Inflammatory macrophage treated with lipopolysaccharide for 4 hours (primary cell): Measurements from ENCODE around the gene L3MBTL1.

ENCODE experiments used
- DNase-seq: peaks from one replicate; pipeline ENCODE4 v3.0.0-alpha.2; 2020

The L3MBTL1 gene

DNA sequence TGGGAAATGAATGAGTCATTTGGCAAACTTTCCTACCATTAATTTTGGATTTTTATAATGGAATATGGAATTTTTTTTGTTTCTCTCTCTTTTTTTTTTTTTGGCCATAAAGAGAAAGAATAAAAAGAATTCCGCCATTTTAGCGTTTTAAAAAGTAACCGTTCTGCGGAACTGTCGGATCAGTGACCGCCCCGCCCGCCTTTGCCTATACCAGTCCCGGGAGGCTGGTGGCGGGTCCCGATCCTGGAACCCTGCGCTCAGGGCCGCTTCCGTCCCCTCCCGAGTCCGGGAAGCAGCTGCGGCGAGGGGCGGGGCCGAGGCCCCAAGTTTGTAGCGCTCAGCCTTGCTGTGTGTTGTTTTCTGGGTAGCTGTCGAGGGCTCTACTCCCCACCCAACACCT, 609 bp downstream of the L3MBTL1 start:
- no peak for DNase-seq

DNA sequence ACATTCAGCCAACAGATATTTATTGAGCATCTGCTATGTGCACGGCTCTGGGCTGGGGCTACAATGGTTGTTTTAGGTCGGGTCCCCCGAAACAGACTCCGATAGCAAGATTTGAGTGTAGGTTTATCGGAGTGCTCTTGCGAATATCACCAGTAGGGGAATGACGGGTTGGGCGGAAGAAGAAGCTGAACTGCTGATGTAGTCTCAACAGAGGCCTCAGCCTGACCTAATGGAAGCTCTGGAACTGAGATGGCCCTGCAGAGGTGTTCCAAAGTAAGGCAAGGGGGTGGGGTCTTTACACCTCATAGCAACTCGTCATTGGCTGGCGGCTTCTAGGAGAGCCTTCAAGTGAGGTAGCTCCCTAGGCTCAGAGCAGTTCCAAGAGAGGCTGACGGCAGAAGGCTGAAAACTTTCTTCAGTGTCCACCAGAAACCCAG, 1.1 kb downstream of the L3MBTL1 start:
- DNase-seq = no peak

DNA sequence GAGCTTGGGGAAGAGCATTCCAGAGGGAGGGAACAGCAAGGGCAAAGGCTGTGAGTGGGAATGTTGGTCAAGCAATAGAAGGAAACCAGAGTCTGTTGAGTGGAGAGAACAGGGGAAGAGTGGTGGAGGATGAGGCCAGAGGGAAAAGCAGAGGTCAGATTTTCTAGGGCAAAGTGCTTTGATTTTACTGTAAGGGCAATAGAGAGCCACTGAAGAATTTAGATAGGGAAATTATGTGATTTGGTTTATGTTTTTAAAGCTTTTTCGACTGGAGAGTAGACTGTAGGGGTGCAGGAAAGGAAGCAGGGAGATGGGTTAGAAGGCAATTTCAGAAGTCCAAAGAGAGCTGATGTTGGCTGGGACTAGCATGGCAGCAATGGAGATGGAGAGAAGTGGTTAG, 4.4 kb downstream of the L3MBTL1 start:
- DNase-seq = no peak

DNA sequence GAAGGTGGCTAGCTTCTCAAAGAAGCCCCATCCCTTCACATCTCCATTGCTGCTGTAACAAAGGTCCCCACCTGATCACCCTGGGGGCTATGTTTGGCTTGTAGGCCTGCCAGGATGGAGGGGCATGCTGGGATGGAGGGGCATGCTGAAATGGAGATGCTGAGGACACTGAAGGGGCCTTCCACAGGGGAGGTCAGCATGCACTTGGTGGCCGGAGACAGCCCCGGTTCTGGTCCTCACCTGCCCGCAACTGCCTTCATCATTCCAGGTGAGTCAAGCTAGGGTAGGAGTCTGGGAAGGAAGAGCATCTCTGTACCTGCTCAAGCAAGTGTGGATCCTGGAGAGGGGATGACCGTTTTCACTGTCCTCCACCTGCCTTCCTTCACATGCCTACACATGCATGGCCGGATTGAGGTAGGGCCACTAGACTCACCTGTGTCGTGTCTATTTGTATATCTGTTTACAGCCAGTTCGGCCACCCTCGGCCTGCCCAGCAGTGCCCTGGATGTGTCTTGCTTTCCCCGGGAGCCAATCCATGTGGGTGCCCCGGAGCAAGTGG, 6.0 kb downstream of the L3MBTL1 start:
- no peak for DNase-seq

DNA sequence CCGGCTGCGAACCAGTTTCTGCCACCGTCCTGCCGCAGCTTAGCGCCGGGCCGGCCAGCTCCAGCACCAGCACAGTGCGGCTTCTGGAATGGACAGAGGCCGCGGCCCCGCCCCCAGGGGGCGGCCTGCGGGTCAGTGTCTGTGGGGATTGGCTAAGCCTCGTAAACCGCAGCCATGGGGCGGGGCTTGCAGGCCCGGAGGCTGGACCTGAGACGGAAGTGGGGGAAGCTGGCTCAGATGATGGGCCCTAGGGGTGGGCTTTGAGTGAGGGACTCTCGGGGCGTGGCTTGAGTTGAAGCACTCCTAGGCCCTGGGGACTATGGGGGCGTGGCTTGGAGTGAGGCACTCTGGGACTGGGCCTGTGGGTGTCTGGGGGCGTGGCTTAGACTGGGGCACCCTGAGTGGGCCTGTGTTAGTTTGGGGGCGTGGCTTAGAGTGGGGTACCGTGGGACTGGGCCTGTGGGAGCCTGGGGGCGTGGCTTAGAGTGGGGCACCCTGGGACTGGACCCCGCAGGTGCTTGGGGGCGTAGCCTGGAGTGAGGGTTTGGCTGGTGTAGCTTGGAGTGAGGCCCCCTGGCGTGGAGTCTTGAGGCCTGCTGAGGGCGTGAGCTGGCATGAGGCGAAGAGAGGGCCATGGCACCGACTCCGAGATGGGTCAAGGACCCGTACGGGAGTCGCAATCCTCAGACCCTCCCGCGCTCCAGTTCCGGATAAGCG, 6.6 kb downstream of the L3MBTL1 start:
- DNase-seq = peak; percentile 97

DNA sequence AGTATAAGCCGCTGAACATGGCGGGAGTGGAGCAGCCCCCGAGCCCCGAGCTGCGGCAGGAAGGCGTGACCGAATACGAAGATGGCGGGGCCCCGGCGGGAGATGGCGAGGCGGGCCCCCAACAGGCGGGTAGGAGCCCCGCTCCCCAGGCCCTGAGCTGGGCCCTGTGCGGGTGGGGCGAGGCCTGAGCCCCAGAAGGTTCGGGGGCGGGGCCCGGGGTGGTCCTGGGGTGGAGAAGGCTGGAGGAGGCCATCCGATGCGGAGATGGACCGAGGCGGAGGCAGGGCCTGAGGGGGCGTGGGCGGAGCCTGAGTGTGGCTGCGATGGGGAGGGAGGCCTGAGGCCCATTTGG, 7.1 kb downstream of the L3MBTL1 start:
- no peak for DNase-seq

DNA sequence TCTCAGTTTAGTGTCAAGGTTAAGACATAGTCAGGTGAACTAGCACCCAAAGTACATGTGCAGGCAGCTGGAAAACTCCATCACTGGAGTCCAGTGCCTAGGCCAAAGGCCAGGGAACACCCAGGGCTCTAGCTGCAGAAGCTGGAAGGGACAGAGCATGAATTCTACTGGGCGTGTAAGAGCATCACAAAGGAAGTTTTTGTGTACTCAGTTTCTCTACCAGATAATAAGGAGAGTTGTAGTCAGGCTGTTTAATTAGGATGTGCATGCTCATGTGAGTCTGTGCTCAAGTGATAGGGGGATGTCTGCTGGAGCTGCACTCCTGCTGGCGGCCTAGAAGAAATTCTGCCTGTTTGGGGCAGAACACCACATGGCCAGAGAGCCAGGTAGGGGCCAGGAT, 8.1 kb downstream of the L3MBTL1 start:
- DNase-seq = no peak

DNA sequence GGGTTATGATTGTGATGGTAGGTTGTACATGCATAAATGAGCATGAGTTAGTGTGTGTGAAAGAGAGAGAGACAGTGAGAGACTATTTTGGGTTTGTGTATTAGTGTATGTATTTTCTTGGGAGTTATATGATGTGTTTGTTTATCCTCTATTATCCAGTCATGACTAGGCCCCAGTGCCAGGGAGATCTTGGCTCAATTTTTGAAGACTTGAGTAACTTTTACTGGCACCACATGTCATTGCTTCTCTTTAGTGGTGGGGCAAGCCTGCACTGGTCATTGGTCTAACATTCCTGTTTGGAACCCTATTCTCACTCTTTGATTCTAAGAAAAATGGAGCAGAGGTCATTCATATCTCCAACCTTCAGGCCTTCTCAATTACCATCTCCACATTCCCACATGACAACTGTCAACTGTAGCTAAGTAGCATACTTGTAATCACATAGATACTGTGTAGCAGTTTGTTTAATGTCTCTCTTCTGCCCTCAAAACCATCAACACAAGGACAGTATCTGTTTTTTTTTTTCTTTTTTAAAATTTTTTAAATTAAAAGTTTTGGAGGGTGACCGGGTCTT, 8.8 kb downstream of the L3MBTL1 start:
- DNase-seq = no peak

DNA sequence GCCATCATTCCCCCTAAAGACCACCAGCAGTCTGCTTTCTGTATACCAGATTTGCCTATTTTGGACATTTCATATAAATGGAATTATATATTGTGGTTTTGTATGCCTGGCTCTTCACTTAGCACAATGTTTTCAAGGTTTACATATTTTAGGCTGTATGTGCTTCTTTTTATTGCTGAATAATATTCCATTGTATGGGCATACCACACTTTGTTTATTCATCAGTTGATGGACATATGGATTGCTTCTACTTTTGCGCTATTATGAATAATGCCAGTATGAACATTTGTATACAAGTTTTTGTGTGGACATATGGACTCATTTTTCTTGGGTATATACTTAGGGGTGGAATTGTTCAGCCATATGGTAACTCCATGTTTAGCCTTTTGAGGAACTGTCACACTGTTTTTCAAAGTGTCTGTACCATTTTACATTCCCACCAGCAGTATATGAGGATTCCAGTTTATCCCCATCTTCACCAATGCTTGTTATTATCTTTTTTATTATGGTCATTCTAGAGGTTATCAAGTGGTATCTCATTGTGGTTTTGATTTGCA, 12.7 kb downstream of the L3MBTL1 start:
- no peak for DNase-seq

DNA sequence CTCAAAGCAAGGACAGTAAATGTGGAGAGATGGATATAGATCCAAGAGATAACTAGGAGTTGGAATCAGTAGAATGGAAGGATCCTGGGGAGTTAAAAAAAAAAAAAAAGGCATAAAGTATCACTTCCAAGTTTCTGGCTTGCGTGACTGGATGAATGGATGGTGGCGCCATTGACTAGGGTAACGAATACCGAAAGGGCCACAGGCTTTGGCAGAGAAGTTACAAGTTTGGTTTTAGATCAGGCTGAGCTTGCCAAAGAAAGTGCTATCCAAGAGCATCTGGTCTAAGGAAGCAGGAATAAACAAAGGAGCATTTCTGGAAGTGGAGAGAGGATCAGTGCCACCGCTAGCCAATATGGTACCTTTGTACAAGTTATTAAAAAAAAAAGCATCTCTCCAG, 17.5 kb downstream of the L3MBTL1 start:
- DNase-seq = no peak

DNA sequence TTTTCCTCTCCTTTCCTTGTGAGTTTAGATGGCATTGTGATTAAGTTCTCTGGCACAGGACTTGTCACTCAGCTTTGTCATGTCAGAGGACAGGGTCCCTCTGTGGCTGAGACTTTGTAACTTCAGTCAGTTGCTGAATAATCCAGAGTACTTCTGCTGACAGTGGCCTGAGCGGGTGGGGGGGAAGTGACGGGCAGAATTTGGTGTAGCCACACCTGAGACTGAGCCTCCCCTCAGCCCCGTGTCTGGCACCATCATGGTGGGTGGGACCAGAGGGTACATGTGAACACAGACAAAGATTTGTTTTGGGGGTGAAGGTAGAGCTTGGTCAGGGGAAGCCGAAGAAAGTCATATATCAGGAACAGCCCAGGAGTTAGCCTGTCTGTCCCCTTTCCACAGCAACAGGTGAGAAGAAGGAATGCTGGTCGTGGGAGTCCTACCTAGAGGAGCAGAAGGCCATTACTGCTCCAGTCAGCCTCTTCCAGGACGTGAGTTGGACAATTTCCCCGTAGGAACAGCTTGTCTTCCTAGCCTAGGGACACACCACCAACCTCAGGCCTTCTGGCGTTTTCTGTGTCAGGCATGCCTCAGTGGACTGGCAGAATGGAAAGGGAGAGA, 20.9 kb downstream of the L3MBTL1 start:
- DNase-seq = no peak

DNA sequence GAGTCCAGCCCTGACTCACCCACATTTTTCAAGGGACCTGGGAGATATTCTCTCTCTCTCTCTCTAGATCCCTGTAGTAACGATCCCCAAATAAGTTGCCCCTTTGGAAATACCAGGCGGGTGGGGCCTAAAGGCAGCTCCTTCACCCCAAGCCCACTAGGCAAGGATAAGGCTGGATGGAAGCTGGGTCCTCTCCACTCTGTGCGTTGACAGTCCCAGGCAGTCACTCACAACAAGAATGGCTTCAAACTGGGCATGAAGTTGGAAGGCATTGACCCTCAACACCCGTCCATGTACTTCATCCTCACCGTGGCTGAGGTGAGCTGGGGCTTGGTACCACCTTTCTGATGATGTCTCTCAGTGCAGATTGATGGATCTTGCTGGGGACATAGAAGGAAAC, 21.6 kb downstream of the L3MBTL1 start:
- no peak for DNase-seq

DNA sequence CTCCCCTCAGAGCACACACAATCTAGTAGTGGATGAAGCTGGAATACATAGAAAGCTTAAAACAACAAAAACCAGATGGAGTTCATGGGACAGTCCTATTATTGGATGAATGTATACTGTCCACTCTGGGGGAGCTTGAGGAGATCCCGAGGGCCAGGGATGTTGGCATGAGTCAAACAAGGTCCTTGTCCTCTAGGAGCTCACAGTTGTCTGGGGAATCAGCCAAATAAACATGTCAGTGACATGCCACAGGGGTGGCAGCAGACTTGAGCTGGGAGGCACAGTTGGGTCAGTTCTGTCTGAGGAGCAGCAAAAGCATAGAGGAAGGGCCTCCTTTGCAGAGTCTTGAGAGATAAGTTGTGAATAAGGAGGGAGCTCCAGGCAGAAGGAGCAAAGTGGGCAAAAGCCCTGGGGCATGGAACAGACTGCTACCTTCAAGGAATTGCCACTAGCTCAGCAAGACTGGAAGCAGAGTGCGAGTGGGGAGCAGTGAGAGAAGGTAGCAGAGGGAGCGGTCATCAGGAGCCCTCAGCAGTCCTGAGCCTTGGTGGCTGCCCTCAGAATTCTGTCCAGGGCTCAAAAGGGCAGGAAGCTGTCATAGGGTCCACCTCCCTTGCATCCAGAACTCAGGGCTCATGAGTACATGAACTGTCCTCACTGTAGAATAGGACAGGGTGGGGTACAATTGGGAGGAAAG, 22.1 kb downstream of the L3MBTL1 start:
- no peak for DNase-seq

DNA sequence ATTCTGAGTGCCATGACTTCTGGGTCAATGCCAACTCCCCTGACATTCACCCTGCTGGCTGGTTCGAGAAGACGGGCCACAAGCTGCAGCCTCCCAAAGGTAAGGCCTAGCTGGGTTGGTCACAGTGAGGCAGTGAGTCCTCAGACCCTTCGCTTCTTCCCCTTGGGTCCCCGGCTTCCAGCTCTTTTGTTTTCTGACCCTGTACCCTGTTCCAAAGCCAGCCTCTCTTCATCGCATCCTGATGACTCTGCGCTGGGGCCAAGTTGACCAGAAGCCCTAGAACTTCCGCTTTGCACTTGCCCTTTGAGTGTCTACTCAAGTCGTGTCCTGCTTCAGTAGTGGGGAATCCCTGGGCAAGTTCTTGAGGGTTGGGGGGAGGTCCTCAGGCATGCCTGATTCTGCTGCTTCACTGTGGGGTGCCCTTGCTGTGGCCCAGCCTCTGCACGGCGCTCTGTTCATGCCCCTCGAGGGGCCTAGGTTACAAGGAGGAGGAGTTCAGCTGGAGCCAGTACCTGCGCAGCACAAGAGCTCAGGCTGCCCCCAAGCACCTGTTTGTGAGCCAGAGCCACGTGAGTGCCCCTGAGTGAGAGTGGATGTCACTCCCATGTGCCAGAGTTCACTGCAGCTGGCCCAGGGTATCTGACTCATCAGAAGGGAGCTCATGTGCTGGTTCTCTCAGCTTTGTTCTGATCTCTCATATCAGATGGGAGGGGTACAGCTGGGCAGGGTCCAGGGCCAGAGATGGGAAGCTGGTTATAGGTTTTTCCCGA, 23.0 kb downstream of the L3MBTL1 start:
- no peak for DNase-seq

DNA sequence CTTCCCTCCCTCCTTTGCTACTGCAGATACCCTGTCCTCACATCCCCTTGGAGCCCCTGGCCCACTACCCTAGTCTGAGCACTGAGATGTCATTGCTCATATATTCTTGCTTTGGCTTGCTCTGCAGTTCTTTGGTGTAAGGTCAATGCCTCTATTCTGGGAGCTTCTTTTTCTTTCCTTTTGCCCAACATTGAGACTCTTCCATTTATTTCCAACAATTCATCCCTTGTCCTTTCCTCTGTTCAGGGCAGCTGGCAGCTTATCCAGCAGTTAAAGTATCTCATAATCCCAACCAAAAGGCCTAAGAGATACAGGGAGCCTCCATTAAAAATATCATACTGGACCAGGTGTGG, 23.6 kb downstream of the L3MBTL1 start:
- DNase-seq = no peak

DNA sequence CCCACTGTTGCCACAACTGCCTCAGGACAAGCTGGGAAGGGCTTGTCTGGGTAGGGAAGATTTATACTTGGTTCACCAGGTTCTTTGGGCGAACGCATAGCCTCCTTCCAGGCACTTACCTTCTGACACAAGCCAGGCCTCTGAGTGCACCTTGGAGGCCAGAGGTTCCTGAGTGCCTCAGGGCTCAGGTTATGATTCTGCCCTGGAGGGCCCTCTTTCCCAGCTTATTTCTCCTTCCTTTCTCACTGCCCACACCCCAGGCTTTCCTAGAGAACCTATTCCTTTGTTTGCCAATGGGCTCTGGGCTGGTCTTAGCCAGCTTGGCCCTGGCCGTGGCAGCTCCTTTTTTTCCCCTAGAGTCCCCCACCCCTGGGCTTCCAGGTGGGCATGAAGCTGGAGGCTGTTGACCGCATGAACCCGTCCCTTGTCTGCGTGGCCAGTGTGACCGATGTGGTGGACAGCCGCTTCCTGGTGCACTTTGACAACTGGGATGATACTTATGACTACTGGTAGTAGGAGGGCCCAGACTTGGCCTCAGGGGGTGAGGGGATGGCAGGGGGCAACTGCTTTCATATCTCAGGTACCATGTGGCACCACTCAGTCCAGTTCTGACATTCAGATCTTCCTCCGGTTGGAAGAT, 25.0 kb downstream of the L3MBTL1 start:
- DNase-seq = no peak

DNA sequence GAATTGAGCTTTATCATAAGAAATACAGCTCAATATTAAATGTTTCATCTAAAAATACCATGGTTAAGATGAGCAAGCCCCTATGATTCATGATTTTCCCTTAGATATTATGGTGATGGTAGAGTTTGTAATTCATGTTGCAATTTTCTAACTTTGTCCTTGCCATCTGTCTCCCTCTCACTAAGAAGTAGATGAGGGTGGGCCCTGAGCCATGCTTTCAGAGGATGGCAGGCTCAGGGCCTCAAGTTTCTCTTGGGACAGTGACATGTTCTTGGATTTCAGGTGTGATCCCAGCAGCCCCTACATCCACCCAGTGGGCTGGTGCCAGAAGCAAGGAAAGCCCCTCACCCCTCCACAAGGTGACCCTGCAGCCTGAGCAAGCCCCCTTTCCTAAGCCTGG, 25.6 kb downstream of the L3MBTL1 start:
- DNase-seq = no peak

DNA sequence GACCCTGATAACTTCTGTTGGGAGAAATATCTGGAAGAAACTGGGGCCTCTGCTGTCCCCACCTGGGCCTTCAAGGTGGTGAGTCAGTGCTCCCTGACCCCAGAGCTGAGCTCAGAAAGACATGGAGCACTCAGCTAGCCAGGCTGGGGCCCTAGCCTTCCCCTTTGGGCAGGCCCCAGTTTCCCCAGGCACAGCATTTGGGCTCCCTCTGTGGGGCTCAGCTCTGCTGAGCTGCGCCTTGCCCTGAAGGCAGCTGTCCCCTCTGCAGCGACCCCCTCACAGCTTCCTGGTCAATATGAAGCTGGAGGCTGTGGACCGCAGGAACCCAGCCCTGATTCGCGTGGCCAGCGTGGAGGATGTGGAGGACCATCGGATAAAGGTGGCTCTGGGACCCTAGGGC, 26.5 kb downstream of the L3MBTL1 start:
- no peak for DNase-seq

DNA sequence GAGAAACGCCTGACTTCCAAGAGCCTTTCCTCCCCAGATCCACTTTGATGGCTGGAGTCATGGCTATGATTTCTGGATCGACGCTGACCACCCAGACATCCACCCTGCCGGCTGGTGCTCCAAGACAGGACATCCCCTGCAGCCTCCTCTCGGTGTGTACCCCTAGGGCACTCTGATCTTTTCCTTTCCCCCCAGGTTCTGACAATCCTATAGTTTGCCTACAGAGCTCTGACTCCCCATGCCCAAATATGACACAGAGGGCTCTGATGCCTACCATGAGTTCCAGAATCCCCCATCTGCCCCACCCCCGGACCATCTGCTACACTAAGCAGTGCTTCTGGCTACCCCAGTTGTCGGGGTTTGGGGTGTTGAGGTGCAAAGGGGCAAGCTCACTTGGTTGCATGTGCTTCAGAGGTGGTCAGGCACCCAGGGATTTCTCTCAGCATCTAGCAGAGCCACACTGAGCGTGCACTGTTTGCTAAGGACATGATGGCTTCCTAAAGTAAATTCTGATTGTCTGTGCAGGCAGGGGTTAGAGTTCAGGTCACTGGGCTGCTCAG, 27.4 kb downstream of the L3MBTL1 start:
- DNase-seq = no peak

DNA sequence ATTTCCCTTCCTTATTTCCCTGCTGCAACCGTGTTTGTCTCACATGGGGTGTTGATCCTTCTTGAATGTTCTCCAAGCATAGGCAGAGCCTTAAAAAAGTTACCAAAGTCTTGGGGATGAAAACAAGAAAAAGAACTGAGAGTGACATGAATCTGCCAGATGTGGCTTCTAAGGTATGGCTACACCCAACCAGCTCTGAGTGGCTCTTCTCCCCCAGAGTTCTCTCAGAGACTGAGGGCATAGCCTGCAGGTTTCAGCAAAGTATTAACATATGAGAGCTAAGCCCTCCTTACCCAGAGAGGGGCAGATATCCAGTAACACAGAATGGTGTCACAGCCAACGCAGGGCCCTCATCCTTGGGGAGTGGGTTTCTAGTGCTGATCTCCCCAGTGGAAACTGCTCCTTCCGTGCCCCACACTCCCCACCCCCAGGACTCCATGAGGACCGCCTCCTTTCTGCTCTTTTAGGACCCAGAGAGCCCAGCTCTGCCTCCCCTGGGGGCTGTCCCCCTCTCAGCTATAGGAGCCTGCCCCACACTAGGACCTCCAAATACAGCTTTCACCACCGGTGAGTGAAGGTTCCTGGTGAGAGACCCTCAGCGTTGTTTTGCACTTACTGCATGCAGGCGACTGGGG, 28.0 kb downstream of the L3MBTL1 start:
- no peak for DNase-seq
